Right forelimb (tissue), 1 donor: Measurements from ENCODE around the gene ZNF346.

Experiments
- DNase-seq: peaks from one replicate; pipeline ENCODE4 v3.0.0-alpha.2; 2018

The ZNF346 gene

GRCh38 chr5:177124486-177124991 lies 102.0 kb downstream of the ZNF346 start:
- DNase-seq: no peak

GRCh38 chr5:177126771-177127170 lies 104.3 kb downstream of the ZNF346 start:
- no peak for DNase-seq

- no peak for DNase-seq
Observed at GRCh38 chr5:177128551-177128981, 106.1 kb downstream of the ZNF346 start.

DNA sequence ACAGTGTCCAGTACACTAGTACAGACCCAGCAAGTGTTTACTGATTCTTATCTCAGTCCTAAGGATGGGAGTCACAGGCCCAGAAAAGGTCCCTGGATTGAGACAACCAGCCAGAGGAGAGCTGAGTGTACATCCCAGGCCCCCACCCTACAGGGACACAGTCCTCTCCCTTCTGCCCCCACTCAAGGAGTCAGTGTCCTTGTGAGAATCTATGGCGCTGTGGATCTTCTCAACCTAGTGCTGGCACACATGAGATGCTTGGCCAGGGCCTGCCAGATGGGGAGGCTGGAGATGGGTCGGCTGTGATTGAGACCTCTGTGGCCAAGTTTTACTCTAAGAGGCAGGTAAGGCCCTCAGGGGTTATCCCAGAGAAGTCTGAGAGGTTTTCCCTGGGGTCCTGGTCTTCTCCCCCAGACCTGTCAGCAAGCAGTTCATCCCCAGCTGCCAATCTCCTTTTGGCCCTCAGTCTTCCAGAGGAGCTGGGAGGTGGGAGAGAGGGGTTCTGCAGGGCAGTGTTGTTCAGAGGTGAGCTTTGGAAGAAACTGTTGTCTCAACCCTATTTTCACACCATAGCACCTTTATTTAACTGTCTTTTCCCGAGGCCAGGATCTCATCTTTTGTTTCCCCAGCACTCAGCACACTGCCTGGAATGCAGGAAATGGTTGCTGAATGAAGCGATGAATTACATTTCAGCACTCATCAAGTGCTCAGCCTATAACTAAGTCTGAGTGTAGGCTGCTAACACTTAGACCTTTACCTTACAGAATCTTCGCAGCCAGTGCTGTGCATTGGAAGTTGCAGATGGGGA lies 107.9 kb downstream of the ZNF346 start:
- DNase-seq: no peak
